ENCODE data around the gene NDUFAB1. TPM values are rescaled to one million over a fixed set of nuclear protein-coding genes. Genes with fewer than 3 reads are reported as not detected.
"Not testable (repeated sequence)": the region's sequence is repeated elsewhere in the genome, so short reads cannot be mapped to it uniquely, and the experiment has no call there.

The NDUFAB1 gene
- total RNA-seq, 1 donor from 2014 or later = 199 TPM

- DNase-seq (ENCODE audit: low read depth) = peak; percentile 100
Measured at GRCh38 chr16:23556881-23557778, 39.0 kb downstream of the NDUFAB1 start, which contains the start of the genes EARS2 and UBFD1. TSS of gene EARS2 (minus strand) at chr16:23557350. CDS start at chr16:23557343, 7 bp downstream. TSS of gene UBFD1 (plus strand) at chr16:23557727. CDS start at chr16:23557743, 16 bp downstream.

DNA sequence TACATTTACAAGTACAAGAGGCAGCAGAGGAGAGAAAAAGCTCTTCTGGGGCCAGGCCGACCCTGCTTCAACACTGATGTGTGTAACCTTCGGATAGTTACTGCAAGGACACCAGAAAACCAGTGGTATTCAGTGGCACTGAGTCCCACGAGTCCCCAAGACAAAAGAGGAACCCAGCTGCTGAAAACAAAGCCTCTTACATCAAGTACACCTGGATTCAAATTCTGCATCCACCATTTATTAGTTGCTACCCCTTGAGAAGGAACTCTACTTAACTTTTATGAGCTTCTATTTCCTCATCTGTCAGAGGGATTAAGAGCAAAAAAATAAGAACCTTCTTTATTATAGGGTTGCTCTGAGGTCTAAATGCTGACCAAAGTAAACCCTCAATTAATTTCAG lies 41.6 kb downstream of the NDUFAB1 start:
- DNase-seq (ENCODE audit: low read depth) = no peak

GRCh38 chr16:23552161-23552560 lies 44.0 kb downstream of the NDUFAB1 start:
- DNase-seq (ENCODE audit: low read depth) = no peak

- DNase-seq (ENCODE audit: low read depth) = no peak
Measured at GRCh38 chr16:23549938-23550337, 46.2 kb downstream of the NDUFAB1 start.

GRCh38 chr16:23544436-23544835 lies 51.7 kb downstream of the NDUFAB1 start:
- DNase-seq (ENCODE audit: low read depth) = no peak

DNA sequence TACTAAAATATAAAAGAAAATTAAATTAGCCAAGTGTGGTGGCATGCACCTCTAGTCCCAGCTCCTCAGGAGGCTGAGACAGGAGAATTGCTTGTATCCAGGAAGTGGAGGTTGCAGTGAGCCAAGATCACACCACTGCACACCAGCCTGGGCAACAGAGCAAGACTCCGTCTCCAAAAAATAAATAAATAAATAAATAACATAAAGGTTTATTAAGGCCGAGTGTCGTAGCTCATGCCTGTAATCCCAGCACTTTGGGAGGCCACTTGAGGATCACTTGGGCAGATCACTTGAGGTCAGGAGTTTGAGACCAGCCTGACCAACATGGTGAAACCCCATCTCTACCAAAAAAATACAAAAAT lies 55.3 kb downstream of the NDUFAB1 start:
- DNase-seq (ENCODE audit: low read depth) = not testable (repeated sequence)

- no peak for DNase-seq (ENCODE audit: low read depth)
Measured at GRCh38 chr16:23539984-23540816, 55.9 kb downstream of the NDUFAB1 start.

- no peak for DNase-seq (ENCODE audit: low read depth)
Measured at GRCh38 chr16:23538919-23539278, 57.2 kb downstream of the NDUFAB1 start.

- no peak for DNase-seq (ENCODE audit: low read depth)
Measured at GRCh38 chr16:23537390-23537789, 58.7 kb downstream of the NDUFAB1 start.

GRCh38 chr16:23535901-23536300 lies 60.2 kb downstream of the NDUFAB1 start:
- DNase-seq (ENCODE audit: low read depth) = no peak

DNA sequence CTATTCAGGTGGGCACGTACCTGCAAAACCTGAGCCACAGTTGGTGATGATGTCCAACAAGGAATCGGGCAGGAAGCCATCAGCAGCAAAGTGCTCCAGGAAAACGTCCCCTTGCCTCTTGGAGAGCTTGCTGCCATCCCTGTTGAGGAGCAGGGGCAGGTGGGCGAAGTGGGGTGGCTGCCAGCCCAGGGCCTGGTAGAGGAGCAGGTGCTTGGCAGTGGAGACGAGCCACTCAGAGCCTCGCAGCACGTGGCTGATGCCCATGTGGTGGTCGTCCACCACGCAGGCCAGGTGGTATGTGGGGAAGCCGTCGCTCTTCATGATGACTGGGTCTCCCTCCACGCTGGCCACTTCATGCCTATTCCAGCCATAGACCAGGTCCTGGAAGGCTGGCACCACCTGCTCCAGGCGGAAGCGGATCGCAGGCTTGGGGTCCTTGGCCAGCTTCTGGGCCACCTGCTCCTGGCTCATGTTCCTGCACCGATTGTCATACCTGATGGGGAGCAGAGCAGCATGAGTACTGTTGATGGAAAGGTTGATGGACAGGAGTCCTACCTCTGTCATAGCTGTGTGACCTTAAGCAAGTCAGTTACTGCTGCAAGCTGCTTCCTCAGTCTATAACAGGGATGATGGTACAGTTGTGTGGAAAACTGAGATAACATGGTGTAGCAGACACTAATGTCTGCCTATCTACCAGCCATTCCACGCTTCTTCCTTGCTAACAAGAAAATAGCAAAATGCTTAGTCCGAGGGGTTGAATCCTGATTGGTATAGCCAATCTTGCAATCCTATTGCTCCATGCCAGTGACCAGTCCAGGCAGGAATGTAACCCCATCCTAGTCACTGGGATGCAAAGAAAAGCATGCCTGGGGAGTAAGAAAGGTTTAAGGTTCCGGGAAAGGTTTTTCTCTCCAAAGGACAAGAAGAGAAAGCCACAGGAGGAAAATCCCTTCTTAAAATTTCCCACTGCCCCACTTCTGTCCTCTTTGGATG lies 61.0 kb downstream of the NDUFAB1 start:
- peak; percentile 87 for DNase-seq (ENCODE audit: low read depth)

- no peak for DNase-seq (ENCODE audit: low read depth)
Measured at GRCh38 chr16:23532448-23532847, 63.7 kb downstream of the NDUFAB1 start.

Other genes with a start within 250 kb of the NDUFAB1 start
- 12.0 and 14.3 TPM in 2 replicates for gene COG7, start 143.1 kb downstream of the NDUFAB1 start, total RNA-seq
- 42.5 and 52.5 TPM in 2 replicates for gene GGA2, start 85.8 kb downstream of the NDUFAB1 start, total RNA-seq
- gene EARS2, start 39.0 kb downstream of the NDUFAB1 start, total RNA-seq = 37.5 and 50.0 TPM in 2 replicates
- gene UBFD1, start 38.6 kb downstream of the NDUFAB1 start, total RNA-seq = 234 and 277 TPM in 2 replicates
- gene PALB2, start 45.0 kb upstream of the NDUFAB1 start, total RNA-seq = 15.9 and 16.8 TPM in 2 replicates
- 51.2 and 54.9 TPM in 2 replicates for gene DCTN5, start 45.1 kb upstream of the NDUFAB1 start, total RNA-seq
- gene PLK1, start 82.6 kb upstream of the NDUFAB1 start, total RNA-seq = 0.96 and 1.6 TPM in 2 replicates
- gene ERN2, start 116.9 kb upstream of the NDUFAB1 start, total RNA-seq = not detected in 2 replicates
- gene CHP2, start 158.7 kb upstream of the NDUFAB1 start, total RNA-seq = not detected in 2 replicates
- gene PRKCB, start 239.7 kb upstream of the NDUFAB1 start, total RNA-seq = not detected in 2 replicates